ENCODE measurements around the gene MXD4. TPM values are rescaled to one million over a fixed set of nuclear protein-coding genes. Genes with fewer than 3 reads are reported as not detected.

MXD4 gene
- total and polyA plus RNA-seq, 2 experiments from 2014 or later: 6.9 to 19.9 TPM

- Histone ChIP-seq H3K79me2 (replicated peaks; ENCODE audit: insufficient read depth) (no peaks in the 10 kb centered on the region), H3K27me3 (ENCODE audit: insufficient read depth) (no peaks in the 10 kb centered on the region), H4K20me1 (replicated peaks; ENCODE audit: insufficient read depth) (no peaks in the 10 kb centered on the region), H3K4me2 (no peak overlapping the region), H3K4me1 (ENCODE audit: insufficient read depth) (peaks cover 5% of the 10 kb centered on the region; the same call in 1 of the 2 replicates), H3K9me2 (ENCODE audit: insufficient read depth) (no peaks in the 10 kb centered on the region), H3K27ac (ENCODE audit: low read depth) (no peak overlapping the region), H3F3A (replicated peaks; ENCODE audit: low read depth) (no peaks in the 10 kb centered on the region), H3K4me3 (no peak overlapping the region), H2AFZ (no peak overlapping the region), H3K36me3 (ENCODE audit: insufficient read depth) (no peaks in the 10 kb centered on the region)
- Mint-ChIP-seq H3K9me3 (no peaks in the 10 kb centered on the region), H3K27ac (no peak overlapping the region), H3K36me3 (ENCODE audit: low read depth) (no peaks in the 10 kb centered on the region; the same call in 2 of the 3 replicates), H3K4me3 (no peak overlapping the region), H3K4me1 (peaks cover 15% of the 10 kb centered on the region), H3K27me3 (ENCODE audit: insufficient read depth, low read depth, poor library complexity) (peaks cover 7% of the 10 kb centered on the region)
- ATAC-seq: no peak
- TF ChIP-seq EZH2 (IDR thresholded peaks at IDR 0.05; ENCODE audit: low read depth, unreplicated experiment) (no peak), ZNF462 (CRISPR knock-in tag; IDR thresholded peaks at IDR 0.05) (no peak), ZNF331 (CRISPR knock-in tag; IDR thresholded peaks at IDR 0.05; ENCODE audit: low read depth) (no peak), CREB1 (CRISPR knock-in tag; IDR thresholded peaks at IDR 0.05; ENCODE audit: low read depth) (no peak), CTCF (conservative IDR thresholded peaks at IDR 0.05; ENCODE audit: low read depth in 2 of 2) (no peak), ZNF114 (CRISPR knock-in tag; IDR thresholded peaks at IDR 0.05) (no peak), EZH2phosphoT487 (IDR thresholded peaks at IDR 0.05; ENCODE audit: unreplicated experiment) (no peak), POLR2AphosphoS5 (IDR thresholded peaks at IDR 0.05; ENCODE audit: low read depth) (no peak), JUNB (IDR thresholded peaks at IDR 0.05; ENCODE audit: unreplicated experiment) (no peak), ETS1 (IDR thresholded peaks at IDR 0.05) (no peak), NANOG (IDR thresholded peaks at IDR 0.05; ENCODE audit: borderline replicate concordance) (no peak), STAT1 (IDR thresholded peaks at IDR 0.05; ENCODE audit: unreplicated experiment) (no peak)
- DNase-seq (ENCODE audit: low spot score): no peak
These were observed 4.4 kb downstream of the MXD4 start for GRCh38 chr4:2257361-2258081.
